ENCODE measurements around the gene NXF1.

- no peak for TF ChIP-seq CTCF (IDR thresholded peaks at IDR 0.05)
- TF ChIP-seq POLR2AphosphoS5 (IDR thresholded peaks at IDR 0.05): no peak
These were observed 38.2 kb upstream of the NXF1 start for GRCh38 chr11:62843466-62843865.
